NCI-H524 treated with DMSO at 0.1 percent for 48 hours (cell line): ENCODE measurements around the gene SIRPG.

Source experiments
- DNase-seq: peaks from one replicate; lab custom pipeline; 2025; lab: John Stamatoyannopoulos, UW

SIRPG gene

GRCh38 chr20:1595333-1595732 is 62.2 kb downstream of the SIRPG start:
- DNase-seq = no peak

- no peak for DNase-seq
Observed at GRCh38 chr20:1588533-1589460, 68.8 kb downstream of the SIRPG start.

GRCh38 chr20:1587781-1588532 is 69.6 kb downstream of the SIRPG start:
- DNase-seq = no peak

- no peak for DNase-seq
Observed at GRCh38 chr20:1579488-1579887, 78.1 kb downstream of the SIRPG start.
